Measurements from ENCODE around the gene TEDC2.

GRCh38 chr16:2460391-2460713, 443 bp downstream of the TEDC2 start:
- no peak for TF ChIP-seq ZZZ3 (IDR thresholded peaks at IDR 0.05; ENCODE audit: control insufficient read depth, insufficient read length, low read depth)
- no peak for TF ChIP-seq CHD2 (IDR thresholded peaks at IDR 0.05; ENCODE audit: borderline replicate concordance, low read depth, low read length)
- TF ChIP-seq CTCF (IDR thresholded peaks at IDR 0.05 in 2 of 3, conservative IDR thresholded peaks at IDR 0.05 in 1 of 3; ENCODE audit: control insufficient read depth in 2 of 3, extremely low read depth in 1 of 3, insufficient read depth in 1 of 3, low read depth in 3 of 3, low read length in 3 of 3), result no peak
- no peak for TF ChIP-seq MYB (IDR thresholded peaks at IDR 0.05; ENCODE audit: borderline replicate concordance, low read depth, low read length)

Data from GM12878 (cell line).